Suppressor macrophage treated with lipopolysaccharide for 1 hour (primary cell): Measurements from ENCODE around the gene ABHD8.

ENCODE experiments used
- DNase-seq, 3 donors: peaks; one replicate each; pipeline ENCODE4 v3.0.0-alpha.2; 2020 to 2022

ABHD8 gene

GRCh38 chr19:17303167-17303939, at the start of gene ABHD8:
Gene ABHD8 (minus strand): TSS chr19:17303425. CDS start chr19:17301616, 1,809 bp downstream.
- peak; percentile 99 for DNase-seq

- DNase-seq: no peak
Measured at GRCh38 chr19:17352608-17353280, 49.5 kb upstream of the ABHD8 start.

GRCh38 chr19:17351815-17352435, 48.7 kb upstream of the ABHD8 start:
- no peak for DNase-seq

- DNase-seq: no peak
Measured at GRCh38 chr19:17348700-17349099, 45.5 kb upstream of the ABHD8 start.

GRCh38 chr19:17347877-17348276, 44.7 kb upstream of the ABHD8 start:
- DNase-seq: no peak

- DNase-seq: peak in 2 of 3 donors; percentile 42 to 62
Measured at GRCh38 chr19:17347361-17347760, 44.1 kb upstream of the ABHD8 start.

GRCh38 chr19:17346109-17346671, 43.0 kb upstream of the ABHD8 start:
- peak; percentile 79 to 88 (median 86) for DNase-seq

GRCh38 chr19:17341845-17342244, 38.6 kb upstream of the ABHD8 start:
- no peak for DNase-seq

- no peak for DNase-seq
Measured at GRCh38 chr19:17341386-17341785, 38.2 kb upstream of the ABHD8 start.

- peak in 2 of 3 donors; percentile 44 to 46 for DNase-seq
Measured at GRCh38 chr19:17340871-17341357, 37.7 kb upstream of the ABHD8 start.

- DNase-seq: peak in 1 of 3 donors; percentile 55
Measured at GRCh38 chr19:17340302-17340870, 37.2 kb upstream of the ABHD8 start.

GRCh38 chr19:17339088-17339741, 36.0 kb upstream of the ABHD8 start:
- DNase-seq: peak in 1 of 3 donors; percentile 30

GRCh38 chr19:17338433-17339078, 35.3 kb upstream of the ABHD8 start:
- no peak for DNase-seq

GRCh38 chr19:17337675-17338432, 34.6 kb upstream of the ABHD8 start:
- peak in 1 of 3 donors; percentile 45 for DNase-seq

GRCh38 chr19:17336872-17337674, 33.8 kb upstream of the ABHD8 start, which contains the start of gene GTPBP3:
Gene GTPBP3 (plus strand): TSS chr19:17337553. CDS start chr19:17337612, 59 bp downstream.
- peak; percentile 97 to 99 (median 98) for DNase-seq

GRCh38 chr19:17335575-17335974, 32.4 kb upstream of the ABHD8 start:
- DNase-seq: no peak

- peak; percentile 97 to 98 (median 98) for DNase-seq
Measured at GRCh38 chr19:17334414-17335409, 31.5 kb upstream of the ABHD8 start, which contains the start of gene ANO8. Gene ANO8 (minus strand): TSS chr19:17334855. CDS start chr19:17334670, 185 bp downstream.
